Pancreas (tissue), 10 donors: ENCODE results near the gene PCGF2. TPM values are rescaled to one million over a fixed set of nuclear protein-coding genes. Genes with fewer than 3 reads are reported as not detected.
"Not testable (repeated sequence)": the region's sequence is repeated elsewhere in the genome, so short reads cannot be mapped to it uniquely, and the experiment has no call there.

ENCODE experiments used
- ATAC-seq, 4 donors: fragments of 200-7000 bp; cut with Tn5 transposase; one replicate each; pipeline versions ENCODE4 v1.8.0 to v1.9.1; 2020; ENCODE audit warnings: mild to moderate bottlenecking in 4 of 4, moderate library complexity in 4 of 4
- DNase-seq, 6 donors: peaks; one replicate each; pipeline ENCODE4 v3.0.0-alpha.2; 2020
- FAIRE-seq: peaks from 2 replicates; lab custom pipeline; 2012; peaks lifted over from hg19 to GRCh38; lab: Jason Lieb, UNC
- H3K27ac ChIP-seq, 4 donors: fragments of 200-600 bp; sonication (generic); 1 replicate in 3 of 4; 2 replicates in 1 of 4; pipeline versions ENCODE4 v1.5.0 to v1.8.0; 2020
- H3K27me3 ChIP-seq, 4 donors: fragments of 200-600 bp; one replicate each; pipeline ENCODE4 v1.8.0; 2021
- H3K36me3 ChIP-seq, 3 donors: fragments of 200-600 bp; sonication (generic) in 1 of 3; one replicate each; pipeline versions ENCODE4 v1.5.0 to v1.8.0; 2020 to 2021
- H3K4me1 ChIP-seq, 3 donors: fragments of 200-600 bp; one replicate each; pipeline ENCODE4 v1.8.0; 2021
- H3K4me3 ChIP-seq, 4 donors: fragments of 200-600 bp; sonication (generic) in 2 of 4; one replicate each; pipeline versions ENCODE4 v1.5.0 to v1.8.0; 2020 to 2021
- H3K9me3 ChIP-seq, 4 donors: fragments of 200-600 bp; one replicate each; pipeline ENCODE4 v1.8.0; 2021
- CTCF ChIP-seq, 4 donors: fragments of 200-600 bp; sonication (generic) in 3 of 4; IDR thresholded peaks; one replicate each; pipeline versions ENCODE4 v1.5.0 to v1.8.0; 2021; ENCODE audit warnings: antibody characterized with exemption in 4 of 4
- WGBS, 2 donors: extraction: QIAGEN DNeasy Blood & Tissue Kit; methylation state at CpG; one replicate each; pipeline ENCODE4 v1.1.7; 2013; 5-methylcytosine and 5-hydroxymethylcytosine counted together
- intact Hi-C, 3 donors: fragments of 100-400 bp; cut with DNase I; formaldehyde crosslinking; loops; one replicate each; pipeline versions ENCODE4 v1.11.1 to v1.14.2; 2022
- polyA plus RNA-seq, 2 donors: library from polyadenylated mRNA; stranded (reverse); fragments of 200-250 nt; gene quantifications; one replicate each; pipeline ENCODE4 v1.2.3, GENCODE V29; 2013
- total RNA-seq, 6 donors: library from RNA; stranded (reverse); fragmentation: NEBNext Ultra II Directional in 4 of 6; extraction: Animal tissue kit (Norgen Biotek cat#: 25700) in 4 of 6; gene quantifications; one replicate each; pipeline versions ENCODE4 v1.2.1 to v1.2.4, GENCODE V29; 2021 to 2023
- donor health status: healthy with polysubstance abuse.
- donor health status: DM: no; HTN: no; CAD: no; lungs with moderate emphysema.
- donor health status: DM: no; HTN: no; CAD: no.
- donor health status: control.
- donor health status: control.
- donor health status: Bipolar disorder and iron deficiency.
- donor health status: DM: yes; HTN: yes; CAD: no.
- donor health status: DM: no; HTN: no; CAD: no.
- donor health status: DM: no; HTN: no; CAD: no.
- donor health status: DM: yes; HTN: yes; CAD: no.

The PCGF2 gene
- total and polyA plus RNA-seq, 8 donors, result 12.9 to 39.6 (median 22.1) TPM

GRCh38 chr17:38794221-38794620 lies 46.1 kb upstream of the PCGF2 start:
- intact Hi-C loops, result no loop called here
- no peak for ATAC-seq
- Histone ChIP-seq H3K27ac (no peak overlapping the region), H3K36me3 (no peaks in the 10 kb centered on the region), H3K27me3 (no peaks in the 10 kb centered on the region), H3K4me1 (peaks cover 6 to 24% (median 16%) of the 10 kb centered on the region in 3 donors), H3K4me3 (no peak overlapping the region), H3K9me3 (no peaks in the 10 kb centered on the region)
- DNase-seq, result no peak
- no peak for TF ChIP-seq CTCF (IDR thresholded peaks at IDR 0.05)
- no peak for FAIRE-seq
- 90 to 95% methylated on average over 5 of the region's 5 CpGs for WGBS, 2 donors

- FAIRE-seq (no peak), DNase-seq (no peak), ATAC-seq (no peak)
- peaks cover 0 to 6% (median 0%) of the 10 kb centered on the region in 3 donors for H3K36me3 ChIP-seq
- H3K4me1 ChIP-seq, result peaks cover 0 to under 1% (median 0%) of the 10 kb centered on the region in 3 donors
- H3K27ac ChIP-seq, result no peak overlapping the region
- H3K27me3 ChIP-seq, result no peaks in the 10 kb centered on the region
- no peak for TF ChIP-seq CTCF (IDR thresholded peaks at IDR 0.05)
- no peaks in the 10 kb centered on the region for H3K9me3 ChIP-seq
- H3K4me3 ChIP-seq, result no peak overlapping the region
- WGBS, 2 donors, result 95 to 96% methylated on average over 5 of the region's 5 CpGs
- intact Hi-C loops, result no loop called here
Observed at GRCh38 chr17:38791162-38791561, 43.0 kb upstream of the PCGF2 start.

- H3K9me3 ChIP-seq, H3K4me1 ChIP-seq, intact Hi-C loops, H3K27ac ChIP-seq, FAIRE-seq, H3K27me3 ChIP-seq, ATAC-seq, DNase-seq, H3K4me3 ChIP-seq: not testable (repeated sequence)
- H3K36me3 ChIP-seq, result peaks cover 0 to 15% (median 8%) of the 10 kb centered on the region in 3 donors
- 79 to 83% methylated on average over 13 of the region's 13 CpGs for WGBS, 2 donors
Observed at GRCh38 chr17:38790148-38790707, 42.1 kb upstream of the PCGF2 start.

GRCh38 chr17:38789185-38789584 lies 41.0 kb upstream of the PCGF2 start:
- peaks cover 0 to 21% (median 14%) of the 10 kb centered on the region in 3 donors for H3K36me3 ChIP-seq
- FAIRE-seq, result no peak
- no peak for TF ChIP-seq CTCF (IDR thresholded peaks at IDR 0.05)
- H3K4me1 ChIP-seq, result no peaks in the 10 kb centered on the region
- 7 to 14% methylated on average over 1 of the region's 1 CpG for WGBS, 2 donors
- ATAC-seq, result no peak
- DNase-seq, result no peak
- H3K27me3 ChIP-seq, result no peaks in the 10 kb centered on the region
- H3K9me3 ChIP-seq, result no peaks in the 10 kb centered on the region
- intact Hi-C loops, result no loop called here
- no peak overlapping the region for H3K27ac ChIP-seq
- no peak overlapping the region for H3K4me3 ChIP-seq

- H3K27ac ChIP-seq, ATAC-seq, H3K27me3 ChIP-seq, DNase-seq, H3K9me3 ChIP-seq, intact Hi-C loops, H3K4me1 ChIP-seq, H3K4me3 ChIP-seq, FAIRE-seq: not testable (repeated sequence)
- H3K36me3 ChIP-seq, result peaks cover 0 to 25% (median 14%) of the 10 kb centered on the region in 3 donors
- whole genome bisulfite sequencing, 2 donors, result 98 to 99% methylated on average over 4 of the region's 4 CpGs
Observed at GRCh38 chr17:38787999-38788398, 39.9 kb upstream of the PCGF2 start.

- no peak for TF ChIP-seq CTCF (IDR thresholded peaks at IDR 0.05)
- no peak overlapping the region for H3K4me3 ChIP-seq
- H3K9me3 ChIP-seq, result no peaks in the 10 kb centered on the region
- H3K4me1 ChIP-seq, result no peaks in the 10 kb centered on the region
- WGBS, 2 donors, result 71 to 84% methylated on average over 6 of the region's 6 CpGs
- no peak overlapping the region for H3K27ac ChIP-seq
- FAIRE-seq, result no peak
- no peak for ATAC-seq
- H3K27me3 ChIP-seq, result no peaks in the 10 kb centered on the region
- no peak for DNase-seq
- peaks cover 0 to 39% (median 24%) of the 10 kb centered on the region in 3 donors for H3K36me3 ChIP-seq
- intact Hi-C loops, result no loop called here
Observed at GRCh38 chr17:38786372-38786771, 38.2 kb upstream of the PCGF2 start.
